ENCODE results near the gene PRPF38B. TPM values are rescaled to one million over a fixed set of nuclear protein-coding genes. Genes with fewer than 3 reads are reported as not detected.

The PRPF38B gene
- total and polyA plus RNA-seq, 9 of the 15 experiments (the other 6 are each of a cell fraction or from before 2014, with no cell fraction given) = 25.3 to 85.5 (median 66.4) TPM

DNA sequence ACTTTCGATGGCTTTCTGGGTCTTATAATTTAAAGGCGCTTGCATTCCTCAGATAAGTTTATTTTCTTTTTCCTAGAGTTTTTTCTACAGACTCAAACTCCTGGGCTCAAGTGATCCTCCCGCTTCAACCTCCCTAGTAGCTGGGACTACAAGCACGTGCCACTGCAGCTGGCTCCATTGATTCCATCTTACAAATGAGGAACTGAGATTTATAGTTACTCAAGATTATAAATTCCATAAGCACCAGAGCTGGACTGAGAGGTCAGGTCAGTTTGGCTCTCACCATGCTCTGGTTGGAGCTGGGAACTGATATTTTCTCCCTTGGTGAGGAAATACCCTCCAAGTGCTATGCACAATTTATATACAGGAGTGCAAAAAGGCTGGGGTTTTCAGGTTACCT, 13.4 kb upstream of the PRPF38B start:
- no TSS peak for BruUV-seq (replicated peaks)

More for the DNA sequence above, 13.4 kb upstream of the PRPF38B start:
- no peaks in the 10 kb centered on the region for H3K9me1 ChIP-seq (ENCODE audit: control insufficient read depth, insufficient read depth, low read length)
- 0 out of 2 replicates have a peak, but pooled peaks have one; percentile 20 for TF ChIP-seq CBFA2T3 (IDR thresholded peaks at IDR 0.05)
- TF ChIP-seq HDAC2 (IDR thresholded peaks at IDR 0.05) = peak; percentile 39; the same call in 1 of the 2 replicates
- peak; percentile 65 to 69 for TF ChIP-seq KDM1A (IDR thresholded peaks at IDR 0.05)
- peak; percentile 82 for TF ChIP-seq BHLHE40 (IDR thresholded peaks at IDR 0.05; ENCODE audit: low read length)
- peak; percentile 47 for TF ChIP-seq L3MBTL2 (IDR thresholded peaks at IDR 0.05)
- TF ChIP-seq RFX1 (IDR thresholded peaks at IDR 0.05) = no peak
- peak; percentile 39; the same call in 1 of the 2 replicates for TF ChIP-seq HES1 (IDR thresholded peaks at IDR 0.05; ENCODE audit: low read depth)
- no peak for TF ChIP-seq EGR1 (conservative IDR thresholded peaks at IDR 0.05)
- 0 out of 2 replicates have a peak, but pooled peaks have one; percentile 43 for TF ChIP-seq PHF21A (IDR thresholded peaks at IDR 0.05; ENCODE audit: borderline replicate concordance, low read depth)
- TF ChIP-seq CBFA2T2 (conservative IDR thresholded peaks at IDR 0.05) = 0 out of 2 replicates have a peak, but pooled peaks have one; percentile 9
- peak; percentile 50; the same call in 1 of the 2 replicates for TF ChIP-seq SPI1 (IDR thresholded peaks at IDR 0.05; ENCODE audit: borderline replicate concordance, low read depth, low read length)
- TF ChIP-seq RCOR1 (IDR thresholded peaks at IDR 0.05; ENCODE audit: borderline replicate concordance in 1 of 2, low read depth in 2 of 2, low read length in 2 of 2) = peak in 1 of 2 experiments; percentile 64; a peak in 1 of 4 replicates
- no peak for TF ChIP-seq TCF15 (CRISPR knock-in tag; IDR thresholded peaks at IDR 0.05)
- H3K27me3 ChIP-seq (ENCODE audit: control insufficient read depth in 2 of 2, insufficient read depth in 2 of 2, low read length in 2 of 2) = no peaks in the 10 kb centered on the region
- intact Hi-C loops (cut with micrococcal nuclease) (no loop called here), in situ Hi-C loops (cut with MboI) (no loop called here)
- no peaks in the 10 kb centered on the region for H3K36me3 ChIP-seq (ENCODE audit: control insufficient read depth, insufficient read depth, low read length)
- WGBS (ENCODE audit: insufficient coverage, low coverage, missing lambda C conversion rate) = 33% methylated on average over 4 of the region's 4 CpGs
- no peaks in the 10 kb centered on the region for H4K20me1 ChIP-seq (replicated peaks; ENCODE audit: control insufficient read depth, insufficient read depth, low read length)
- FAIRE-seq = no peak
- POLR2A ChIA-PET = interaction anchor here (0.5 to 3.3 kb wide), 2 partner anchors 13 to 138 kb away, joined by 4 to 12 read pairs; partner anchors contain the start of gene PRPF38B
- no peak overlapping the region for H3K27ac ChIP-seq (ENCODE audit: extremely low read depth, low read depth, low read length)
- no peak for ATAC-seq
- no peaks in the 10 kb centered on the region for H3K9me3 ChIP-seq (replicated peaks; ENCODE audit: control insufficient read depth, insufficient read depth, low read depth, low read length)
- no peak overlapping the region for H3K4me3 ChIP-seq
- H3K4me2 ChIP-seq (ENCODE audit: insufficient read depth, low read length) = no peak overlapping the region
- no peaks in the 10 kb centered on the region for H3K79me2 ChIP-seq (ENCODE audit: control insufficient read depth, insufficient read depth, low read length)
- DNase-seq (ENCODE audit: extremely low read depth in 1 of 4, low spot score in 3 of 4) = no peak
- no peak overlapping the region for H3K9ac ChIP-seq (ENCODE audit: insufficient read depth in 1 of 2, low read depth in 2 of 2, low read length in 2 of 2)
- no peak overlapping the region for H2AFZ ChIP-seq (ENCODE audit: low read depth, low read length)
- CTCF ChIA-PET (ENCODE audit: low intra/inter-chr PET ratio) = interaction anchor here (0.7 kb wide), 1 partner anchor 28 kb away, joined by 3 read pairs; no protein-coding TSS in a partner anchor
- H3K4me1 ChIP-seq (replicated peaks in 1 of 2; ENCODE audit: control insufficient read depth in 2 of 2, insufficient read depth in 2 of 2, low read length in 2 of 2) = no peaks in the 10 kb centered on the region

Measured in K562 (cell line).